ENCODE measurements around the gene OR2H1.
"Not testable (repeated sequence)": the region's sequence is repeated elsewhere in the genome, so short reads cannot be mapped to it uniquely, and the experiment has no call there.

Gene OR2H1

GRCh38 chr6:29456971-29457370 lies at the start of gene OR2H1, which contains the start of gene OR11A1:
TSS of gene OR2H1 (plus strand) at chr6:29457155. CDS start at chr6:29461770, 4,615 bp downstream.
TSS of gene OR11A1 (minus strand) at chr6:29457071. CDS start at chr6:29427641, 29,430 bp downstream.
- DNase-seq (ENCODE audit: low read depth, low spot score): no peak

DNA sequence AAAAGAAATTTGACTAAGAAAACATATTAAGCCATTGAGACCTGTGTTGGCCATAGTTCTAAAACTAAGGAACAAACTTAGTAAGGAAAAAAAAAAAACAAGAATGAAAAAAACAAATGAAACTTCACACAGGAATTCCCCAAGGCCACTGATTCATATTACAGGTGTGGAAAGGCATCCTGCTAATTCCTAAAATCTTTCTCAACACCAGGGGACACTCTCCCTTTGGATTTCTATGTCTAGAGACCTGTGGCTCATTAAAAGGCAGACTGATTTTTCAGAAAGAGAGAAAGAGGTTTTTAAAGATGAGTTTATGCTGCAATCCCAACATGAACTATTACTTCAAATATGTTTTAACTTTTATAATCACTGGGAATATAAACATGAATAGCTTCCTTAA lies 42.4 kb upstream of the OR2H1 start, which contains the start of gene OR12D1:
OR12D1 (plus strand) TSS at position 341 of the 400 bp plus-strand sequence.
- no peak for DNase-seq (ENCODE audit: low read depth, low spot score)

DNA sequence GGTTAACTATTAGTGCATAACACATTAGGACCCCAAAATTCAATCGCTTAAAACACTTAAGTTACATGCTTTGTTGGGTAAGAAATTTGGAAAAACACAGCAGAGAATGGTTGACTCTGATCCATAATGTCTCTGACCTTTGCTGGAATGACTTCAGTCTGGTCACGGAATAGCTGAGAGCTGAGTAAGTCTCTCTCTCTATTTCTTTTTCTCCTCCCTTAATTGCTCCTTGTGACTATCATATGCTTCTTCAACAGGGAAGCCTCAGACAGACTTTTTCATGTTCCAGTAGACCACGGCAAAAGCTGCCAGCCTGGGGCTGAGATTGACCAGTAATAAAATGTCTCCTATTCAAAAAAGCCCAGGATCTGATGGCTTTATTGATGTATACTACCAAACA lies 37.4 kb upstream of the OR2H1 start:
- no peak for DNase-seq (ENCODE audit: low read depth, low spot score)

GRCh38 chr6:29424168-29424567 lies 32.8 kb upstream of the OR2H1 start:
- DNase-seq (ENCODE audit: low read depth, low spot score): peak; percentile 47

GRCh38 chr6:29424575-29424974 lies 32.4 kb upstream of the OR2H1 start:
- no peak for DNase-seq (ENCODE audit: low read depth, low spot score)

GRCh38 chr6:29425075-29425474 lies 31.9 kb upstream of the OR2H1 start:
- DNase-seq (ENCODE audit: low read depth, low spot score): no peak

DNA sequence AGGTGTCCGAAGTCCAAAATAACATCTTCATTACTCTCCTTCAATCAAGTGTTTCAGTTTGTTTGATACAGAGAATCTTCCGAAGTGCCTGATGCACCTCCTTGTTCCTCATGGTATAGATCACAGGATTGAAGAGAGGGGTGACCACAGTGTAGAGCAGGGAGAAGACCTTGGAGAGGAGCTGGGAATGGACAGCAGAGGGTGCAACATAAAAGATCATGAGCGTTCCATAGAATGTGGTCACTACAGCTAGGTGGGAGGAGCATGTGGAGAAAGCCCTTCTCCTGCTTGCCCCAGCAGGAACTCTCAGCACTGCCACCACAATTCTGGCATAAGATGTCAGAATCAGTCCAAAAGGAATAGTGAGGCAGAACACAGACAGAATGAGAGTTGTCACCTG lies 30.3 kb upstream of the OR2H1 start:
- no peak for DNase-seq (ENCODE audit: low read depth, low spot score)

GRCh38 chr6:29436730-29437129 lies 20.2 kb upstream of the OR2H1 start:
- DNase-seq (ENCODE audit: low read depth, low spot score): not testable (repeated sequence)

- DNase-seq (ENCODE audit: low read depth, low spot score): no peak
These were observed 17.9 kb upstream of the OR2H1 start, which contains the start of gene OR10C1 for GRCh38 chr6:29439006-29439405. TSS of gene OR10C1 (plus strand) at chr6:29439306. CDS start at chr6:29440016, 710 bp downstream.

- DNase-seq (ENCODE audit: low read depth, low spot score): no peak
These were observed 14.2 kb upstream of the OR2H1 start for GRCh38 chr6:29442719-29443118.

DNA sequence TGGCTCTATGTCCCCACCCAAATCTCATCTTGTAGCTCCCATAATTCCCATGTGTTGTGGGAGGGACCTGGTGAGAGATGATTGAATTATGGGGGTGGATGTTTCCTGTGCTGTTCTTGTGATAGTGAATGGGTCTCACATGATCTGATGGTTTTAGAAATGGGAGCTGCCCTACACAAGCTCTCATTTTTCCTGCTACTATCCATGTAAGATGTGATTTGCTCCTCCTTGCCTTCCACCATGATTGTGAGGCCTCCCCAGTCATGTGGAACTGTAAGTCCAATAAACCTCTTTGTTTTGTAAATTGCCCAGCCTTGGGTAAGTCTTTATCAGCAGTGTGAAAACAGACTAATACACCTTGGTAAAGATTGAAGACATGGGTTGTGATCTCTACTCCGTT lies 12.9 kb upstream of the OR2H1 start:
- DNase-seq (ENCODE audit: low read depth, low spot score): not testable (repeated sequence)

GRCh38 chr6:29447670-29448069 lies 9.3 kb upstream of the OR2H1 start:
- peak; percentile 60 for DNase-seq (ENCODE audit: low read depth, low spot score)

DNA sequence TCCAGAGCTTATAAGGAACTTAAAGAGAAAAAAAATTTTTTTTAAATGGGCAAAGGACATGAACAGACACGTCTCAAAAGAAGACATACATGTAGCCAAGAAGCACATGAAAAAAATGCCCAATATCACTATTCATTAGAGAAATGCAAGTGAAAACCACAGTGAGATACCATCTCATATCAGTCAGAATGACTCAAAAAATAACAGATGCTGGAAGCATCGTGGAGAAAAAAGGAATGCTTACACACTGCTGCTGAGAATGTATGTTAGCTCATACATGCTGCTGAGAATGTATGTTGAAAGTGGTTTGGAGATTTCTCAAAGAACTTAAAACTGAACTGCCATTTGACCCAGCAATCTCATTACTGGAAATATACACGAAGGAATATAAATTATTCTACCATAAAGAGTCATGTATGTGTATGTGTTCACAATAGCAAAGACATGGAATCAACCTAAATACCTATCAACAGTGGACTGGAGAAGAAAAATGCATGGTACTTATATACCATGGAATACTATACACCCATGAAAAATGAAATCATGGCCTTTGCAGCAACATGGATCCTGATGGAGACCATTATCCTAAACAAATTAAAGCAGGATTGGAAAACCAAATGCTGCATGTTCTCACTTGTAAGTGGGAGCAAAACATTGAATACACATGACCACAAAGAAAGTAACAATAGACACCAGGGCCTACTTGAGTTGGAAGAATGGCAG lies 5.3 kb upstream of the OR2H1 start:
- DNase-seq (ENCODE audit: low read depth, low spot score): no peak

DNA sequence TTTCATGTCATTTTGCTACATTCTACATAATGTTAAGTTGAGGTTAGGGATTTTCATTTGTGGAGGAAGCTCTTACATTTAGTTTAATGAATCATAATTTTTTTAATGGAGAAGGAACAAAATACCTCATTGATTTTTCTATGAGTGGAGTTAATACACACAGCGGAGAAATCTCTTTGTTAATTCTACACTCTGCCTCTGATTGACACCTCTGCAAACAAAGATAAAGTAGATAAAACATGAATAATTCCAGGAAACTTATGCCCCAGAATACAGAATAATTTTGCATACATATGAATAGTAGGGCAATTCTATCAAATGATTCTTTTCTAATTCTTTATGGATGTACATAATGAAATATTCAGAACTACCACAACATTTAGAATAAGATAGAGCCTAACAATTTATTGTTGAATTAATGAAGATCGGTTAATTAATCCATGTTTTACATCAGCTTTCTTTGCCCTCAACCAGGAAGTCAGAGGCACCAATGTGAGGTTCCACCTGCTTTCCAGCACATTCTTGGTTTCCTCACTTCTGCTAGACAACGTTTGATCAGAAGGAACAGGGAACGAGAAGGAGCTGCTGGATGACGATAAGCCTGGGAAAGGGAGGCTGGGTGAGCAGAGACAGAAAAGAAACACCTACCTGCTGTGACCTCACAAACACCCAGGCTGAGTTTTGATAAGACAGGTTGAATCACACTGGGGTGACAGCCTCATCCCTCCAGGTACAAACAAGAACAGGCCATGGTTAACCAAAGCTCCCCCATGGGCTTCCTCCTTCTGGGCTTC lies 4.3 kb downstream of the OR2H1 start:
- no peak for DNase-seq (ENCODE audit: low read depth, low spot score)

- DNase-seq (ENCODE audit: low read depth, low spot score): no peak
These were observed 5.1 kb downstream of the OR2H1 start for GRCh38 chr6:29462022-29462421.

DNA sequence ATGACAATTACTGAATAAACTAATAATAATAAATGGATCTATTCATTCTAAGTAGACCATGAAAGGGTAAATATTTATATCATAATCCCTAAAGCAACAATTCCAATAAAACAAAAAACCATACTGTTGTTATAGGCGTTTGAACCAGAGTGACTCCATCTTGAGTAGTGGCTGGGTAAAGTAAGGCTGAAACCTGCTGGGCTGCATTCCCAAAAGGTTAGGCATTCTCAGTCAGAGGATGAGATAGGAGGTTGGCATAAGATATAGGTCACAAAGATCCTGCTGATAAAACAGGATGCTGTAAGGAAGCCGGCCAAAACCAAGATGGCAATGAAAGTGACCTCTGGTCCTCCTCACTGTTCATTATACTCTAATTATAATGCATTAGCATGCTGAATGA lies 8.3 kb downstream of the OR2H1 start:
- DNase-seq (ENCODE audit: low read depth, low spot score): no peak

- no peak for DNase-seq (ENCODE audit: low read depth, low spot score)
These were observed 8.8 kb downstream of the OR2H1 start for GRCh38 chr6:29465801-29466200.

- DNase-seq (ENCODE audit: low read depth, low spot score): no peak
These were observed 9.3 kb downstream of the OR2H1 start for GRCh38 chr6:29466241-29466640.

DNA sequence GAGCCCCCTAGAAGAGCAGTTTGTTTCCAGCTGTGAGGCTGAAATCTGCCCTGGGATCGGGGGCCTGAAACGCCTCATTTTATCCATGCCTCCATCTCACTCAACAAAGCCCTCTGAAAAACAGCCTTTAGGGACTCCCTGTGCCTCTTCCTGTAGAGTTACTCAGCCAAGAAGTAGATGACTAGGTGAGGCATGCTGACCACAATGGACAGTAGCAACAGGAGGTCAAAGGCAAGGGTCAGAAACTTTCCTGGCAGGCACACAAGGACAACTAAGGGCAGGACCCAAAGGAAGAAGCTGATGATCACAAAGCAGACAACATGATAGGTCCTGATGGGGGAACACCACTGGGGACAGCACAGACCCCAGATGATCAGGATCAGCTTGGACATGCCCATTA lies 18.0 kb downstream of the OR2H1 start:
- no peak for DNase-seq (ENCODE audit: low read depth, low spot score)

DNA sequence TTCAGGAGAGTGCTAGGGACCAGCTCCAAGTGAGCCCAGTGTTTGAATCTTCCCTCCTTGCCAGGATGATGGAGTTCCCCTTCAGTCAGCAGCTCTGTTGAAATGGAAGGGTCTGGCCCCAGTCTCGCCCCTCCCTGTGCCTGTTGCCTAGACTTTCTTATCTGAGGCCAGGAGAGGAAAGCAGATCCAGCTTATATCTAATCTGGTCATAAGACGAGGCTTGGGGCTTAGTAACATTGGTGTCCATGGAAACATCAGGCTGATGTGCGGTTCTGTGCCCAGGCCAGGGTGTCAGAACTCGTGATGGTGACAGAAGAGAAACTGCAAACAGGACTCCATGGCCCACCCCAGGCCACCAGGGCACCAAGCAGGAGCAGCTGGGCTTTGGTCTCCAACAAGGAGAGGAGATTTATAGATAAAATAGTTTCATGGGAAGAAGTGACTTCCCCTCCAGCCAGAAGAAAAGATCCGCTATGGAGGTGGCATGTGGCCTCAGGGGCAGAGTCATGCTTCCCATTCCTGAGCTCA lies 21.0 kb downstream of the OR2H1 start:
- DNase-seq (ENCODE audit: low read depth, low spot score): no peak

DNA sequence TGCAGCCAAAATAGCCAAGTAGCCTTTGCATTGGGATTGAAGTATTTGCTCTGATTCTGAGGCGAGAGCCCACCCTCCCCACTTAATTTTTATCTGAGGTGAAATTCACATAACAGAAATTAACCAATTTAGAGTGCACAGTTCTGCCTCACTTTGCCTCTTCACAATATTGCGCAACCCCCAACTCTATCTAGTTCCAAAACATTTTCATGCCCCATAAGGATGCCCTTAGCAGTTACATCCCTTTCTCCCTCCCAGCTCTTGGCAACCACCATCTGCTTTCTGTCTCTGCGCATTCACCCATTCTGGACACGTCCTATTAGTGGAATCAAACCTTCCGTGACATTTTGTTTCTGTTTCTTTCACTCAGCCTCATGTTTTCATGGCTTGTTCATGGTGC lies 21.8 kb downstream of the OR2H1 start:
- DNase-seq (ENCODE audit: low read depth, low spot score): no peak

DNA sequence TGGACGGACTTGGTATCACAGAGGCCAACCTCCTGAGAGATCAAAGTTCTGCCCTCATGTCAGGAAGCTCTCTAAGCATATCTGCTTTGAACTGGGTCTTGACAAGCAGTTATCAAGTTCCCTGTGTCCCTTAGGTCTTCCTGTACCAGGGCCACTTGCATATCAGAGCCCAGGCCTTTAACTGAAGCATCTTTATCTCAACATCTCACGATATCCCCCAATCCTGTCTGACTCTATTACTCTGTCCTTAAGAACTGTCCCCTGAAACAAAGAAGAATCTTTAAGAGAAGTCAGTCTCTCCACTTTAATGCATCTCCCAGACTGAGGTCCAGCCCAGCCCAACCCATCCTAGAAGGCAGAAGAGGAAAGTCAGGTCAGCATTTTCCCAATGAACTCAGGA lies 22.6 kb downstream of the OR2H1 start:
- DNase-seq (ENCODE audit: low read depth, low spot score): no peak

GRCh38 chr6:29483186-29483585 lies 26.2 kb downstream of the OR2H1 start:
- no peak for DNase-seq (ENCODE audit: low read depth, low spot score)

All from iPS DF 19.7 (cell line).